DOHH2 (cell line): ENCODE results near the gene SLC12A6.

Experiments
- H3F3A ChIP-seq: fragments of 200-600 bp; sonication (generic), shearing (Covaris generic); 2 replicates; pipeline ENCODE4 v1.6.0; 2016; ENCODE audit warnings: antibody characterized with exemption, mild to moderate bottlenecking; ENCODE audit not compliant: control insufficient read depth, insufficient read depth
- H3K27ac ChIP-seq: fragments of 200-600 bp; sonication (generic); 2 replicates; pipeline ENCODE4 v1.5.1; 2014; ENCODE audit warnings: low read depth, mild to moderate bottlenecking, low read length, moderate library complexity
- H3K27me3 ChIP-seq: fragments of 200-600 bp; sonication (generic); 2 replicates; pipeline ENCODE4 v1.6.1; 2014; ENCODE audit warnings: mild to moderate bottlenecking, low read length, mixed read lengths; ENCODE audit not compliant: control insufficient read depth
- H3K36me3 ChIP-seq: fragments of 200-600 bp; sonication (generic); 2 replicates; pipeline ENCODE4 v1.6.1; 2014; ENCODE audit warnings: mild to moderate bottlenecking, low read length, moderate library complexity, mixed read lengths; ENCODE audit not compliant: control insufficient read depth
- H3K4me1 ChIP-seq: fragments of 200-600 bp; sonication (generic); 2 replicates; pipeline ENCODE4 v1.6.1; 2014; ENCODE audit warnings: mild to moderate bottlenecking, low read length, mixed read lengths; ENCODE audit not compliant: control insufficient read depth
- H3K4me2 ChIP-seq: fragments of 200-600 bp; sonication (generic); 2 replicates; pipeline ENCODE4 v1.6.0; 2014; ENCODE audit warnings: mild to moderate bottlenecking, low read length, moderate library complexity
- H3K4me3 ChIP-seq: fragments of 200-600 bp; sonication (generic); 2 replicates; pipeline ENCODE4 v1.5.1; 2014; ENCODE audit warnings: mild to moderate bottlenecking, low read length, mixed read lengths
- H3K79me2 ChIP-seq: fragments of 200-600 bp; sonication (generic); 2 replicates; pipeline ENCODE4 v1.6.1; 2014; ENCODE audit warnings: mild to moderate bottlenecking, low read length, mixed read lengths; ENCODE audit not compliant: control insufficient read depth
- H3K9me2 ChIP-seq: fragments of 200-600 bp; sonication (generic); replicated peaks from 2 replicates; pipeline ENCODE4 v1.6.1; 2014; ENCODE audit warnings: mild to moderate bottlenecking, low read length, mixed read lengths; ENCODE audit not compliant: control insufficient read depth
- H3K9me3 ChIP-seq: fragments of 200-600 bp; sonication (generic); 2 replicates; pipeline ENCODE4 v1.6.1; 2014; ENCODE audit warnings: antibody characterized with exemption, low read length, mixed read lengths; ENCODE audit not compliant: control insufficient read depth, insufficient read depth
- H4K20me1 ChIP-seq: fragments of 200-600 bp; sonication (generic); 2 replicates; pipeline ENCODE4 v1.6.0; 2014; ENCODE audit warnings: low read depth, mild to moderate bottlenecking, antibody characterized with exemption, low read length, moderate library complexity; ENCODE audit not compliant: control insufficient read depth, insufficient read depth
- EZH2phosphoT487 ChIP-seq: fragments of 200-600 bp; sonication (generic); IDR thresholded peaks from 2 replicates; pipeline ENCODE4 v1.6.1; 2017; ENCODE audit warnings: borderline replicate concordance, mild to moderate bottlenecking, antibody characterized with exemption, low read length, moderate library complexity, mixed read lengths
- TF ChIP-seq, protein P1 (sequence below): fragments of 200-600 bp; sonication (generic); IDR thresholded peaks from one replicate; pipeline ENCODE4 v1.5.1; 2014; ENCODE audit warnings: antibody characterized with exemption, mild to moderate bottlenecking, low read depth, low read length; ENCODE audit not compliant: poor library complexity, severe bottlenecking

SLC12A6 gene

DNA sequence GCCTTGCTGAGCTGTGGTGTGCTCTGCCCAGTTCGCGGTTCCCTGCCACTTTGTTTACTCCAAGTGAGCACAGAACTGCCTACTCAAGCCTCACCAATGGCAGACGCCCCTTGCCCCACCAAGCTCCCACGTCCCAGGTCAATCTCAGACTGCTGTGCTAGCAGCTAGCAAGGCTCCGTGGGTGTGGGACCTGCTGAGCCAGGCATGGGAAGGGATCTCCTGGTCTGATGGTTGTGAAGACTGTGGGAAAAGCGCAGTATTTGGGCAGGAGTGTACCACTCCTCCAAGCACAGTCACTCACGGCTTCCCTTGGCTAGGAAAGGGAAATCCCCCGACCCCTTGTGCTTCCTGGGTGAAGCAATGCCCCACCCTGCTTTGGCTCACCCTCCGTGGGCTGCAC, 45.0 kb downstream of the SLC12A6 start:
- Histone ChIP-seq H3K4me3 (no peak overlapping the region), H3K27ac (no peak overlapping the region), H3F3A (no peaks in the 10 kb centered on the region), H3K4me2 (no peak overlapping the region), H3K9me3 (no peaks in the 10 kb centered on the region), H3K27me3 (no peaks in the 10 kb centered on the region), H3K4me1 (peaks cover 7% of the 10 kb centered on the region), H3K36me3 (no peaks in the 10 kb centered on the region), H3K9me2 (no peaks in the 10 kb centered on the region), H3K79me2 (no peaks in the 10 kb centered on the region), H4K20me1 (no peaks in the 10 kb centered on the region)
- no peak for TF ChIP-seq EZH2phosphoT487
- TF ChIP-seq, protein P1, sequence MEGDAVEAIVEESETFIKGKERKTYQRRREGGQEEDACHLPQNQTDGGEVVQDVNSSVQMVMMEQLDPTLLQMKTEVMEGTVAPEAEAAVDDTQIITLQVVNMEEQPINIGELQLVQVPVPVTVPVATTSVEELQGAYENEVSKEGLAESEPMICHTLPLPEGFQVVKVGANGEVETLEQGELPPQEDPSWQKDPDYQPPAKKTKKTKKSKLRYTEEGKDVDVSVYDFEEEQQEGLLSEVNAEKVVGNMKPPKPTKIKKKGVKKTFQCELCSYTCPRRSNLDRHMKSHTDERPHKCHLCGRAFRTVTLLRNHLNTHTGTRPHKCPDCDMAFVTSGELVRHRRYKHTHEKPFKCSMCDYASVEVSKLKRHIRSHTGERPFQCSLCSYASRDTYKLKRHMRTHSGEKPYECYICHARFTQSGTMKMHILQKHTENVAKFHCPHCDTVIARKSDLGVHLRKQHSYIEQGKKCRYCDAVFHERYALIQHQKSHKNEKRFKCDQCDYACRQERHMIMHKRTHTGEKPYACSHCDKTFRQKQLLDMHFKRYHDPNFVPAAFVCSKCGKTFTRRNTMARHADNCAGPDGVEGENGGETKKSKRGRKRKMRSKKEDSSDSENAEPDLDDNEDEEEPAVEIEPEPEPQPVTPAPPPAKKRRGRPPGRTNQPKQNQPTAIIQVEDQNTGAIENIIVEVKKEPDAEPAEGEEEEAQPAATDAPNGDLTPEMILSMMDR: no peak

DNA sequence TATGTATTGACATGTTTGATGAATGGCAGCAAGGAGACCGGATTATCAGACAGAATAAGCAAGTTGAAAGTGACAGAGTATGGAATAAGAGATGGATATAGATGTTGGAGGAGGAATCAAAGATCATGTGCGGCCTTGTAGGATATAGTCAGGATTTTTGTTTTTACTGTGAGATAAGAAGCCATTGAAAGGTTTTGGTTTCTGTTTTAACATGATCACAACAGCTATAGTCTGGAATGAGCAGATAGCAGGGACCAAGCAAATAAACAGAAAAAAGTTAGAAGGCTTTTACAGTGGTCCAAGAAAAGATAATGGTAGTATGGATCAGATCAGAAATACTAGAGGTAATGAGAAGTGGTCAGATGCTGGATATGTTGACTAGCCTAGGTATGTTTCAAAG, 52.6 kb downstream of the SLC12A6 start:
- H3K4me3 ChIP-seq: no peak overlapping the region

DNA sequence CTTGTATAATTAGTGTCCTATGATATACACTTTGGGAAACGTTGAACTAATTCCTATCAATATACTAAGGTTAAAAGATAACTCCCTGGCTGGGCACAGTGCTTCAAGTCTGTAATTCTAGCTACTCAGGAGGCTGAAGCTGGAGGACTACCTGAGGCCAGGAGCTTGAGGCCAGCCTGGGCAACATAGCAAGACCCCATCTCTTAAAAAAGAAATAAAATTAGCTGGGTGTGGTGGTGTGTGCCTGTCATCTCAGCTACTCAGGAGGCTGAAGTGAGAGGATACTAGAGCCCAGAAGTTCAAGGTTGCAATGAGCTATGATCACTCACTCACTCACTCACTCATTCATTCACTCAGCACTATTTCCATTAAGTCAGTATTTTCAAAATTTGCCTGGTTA, 55.2 kb downstream of the SLC12A6 start:
- H3K9me3 ChIP-seq: no peaks in the 10 kb centered on the region
- no peaks in the 10 kb centered on the region for H3F3A ChIP-seq
- H3K27ac ChIP-seq: no peak overlapping the region
- no peak overlapping the region for H3K4me3 ChIP-seq
- no peaks in the 10 kb centered on the region for H3K27me3 ChIP-seq
- no peaks in the 10 kb centered on the region for H4K20me1 ChIP-seq
- H3K36me3 ChIP-seq: no peaks in the 10 kb centered on the region
- no peak for TF ChIP-seq EZH2phosphoT487
- TF ChIP-seq, protein P1: no peak
- no peaks in the 10 kb centered on the region for H3K79me2 ChIP-seq
- no peaks in the 10 kb centered on the region for H3K4me1 ChIP-seq
- no peak overlapping the region for H3K4me2 ChIP-seq
- H3K9me2 ChIP-seq: no peaks in the 10 kb centered on the region

More for the DNA sequence above, 52.6 kb downstream of the SLC12A6 start:
- H4K20me1 ChIP-seq: no peaks in the 10 kb centered on the region
- no peak overlapping the region for H3K27ac ChIP-seq
- TF ChIP-seq, protein P1: no peak
- no peak for TF ChIP-seq EZH2phosphoT487
- H3K36me3 ChIP-seq: no peaks in the 10 kb centered on the region
- no peaks in the 10 kb centered on the region for H3K9me2 ChIP-seq
- no peaks in the 10 kb centered on the region for H3K4me1 ChIP-seq
- H3K4me2 ChIP-seq: no peak overlapping the region
- no peaks in the 10 kb centered on the region for H3F3A ChIP-seq
- no peaks in the 10 kb centered on the region for H3K9me3 ChIP-seq
- H3K27me3 ChIP-seq: no peaks in the 10 kb centered on the region
- H3K79me2 ChIP-seq: no peaks in the 10 kb centered on the region

DNA sequence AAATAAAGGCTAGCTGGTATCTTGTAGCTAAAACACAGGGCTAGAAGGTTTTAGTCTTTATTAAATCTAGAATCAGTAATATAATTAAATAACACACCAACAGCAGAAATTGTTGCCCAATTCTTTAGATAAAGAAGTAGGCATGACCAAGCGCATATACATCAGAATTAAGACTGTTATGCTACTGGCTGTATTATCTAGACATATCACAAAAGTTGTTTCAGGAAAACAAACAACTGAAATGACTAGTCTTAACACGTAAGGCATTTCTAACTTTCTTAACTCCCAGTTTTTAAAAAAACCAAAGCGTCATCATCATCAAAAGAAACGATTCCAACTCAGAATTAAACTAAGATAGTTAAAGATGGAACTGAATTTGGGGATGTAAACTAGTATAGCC, 57.4 kb downstream of the SLC12A6 start:
- no peaks in the 10 kb centered on the region for H4K20me1 ChIP-seq
- H3K79me2 ChIP-seq: no peaks in the 10 kb centered on the region
- H3F3A ChIP-seq: no peaks in the 10 kb centered on the region
- H3K4me1 ChIP-seq: no peaks in the 10 kb centered on the region
- no peak overlapping the region for H3K4me2 ChIP-seq
- no peak overlapping the region for H3K27ac ChIP-seq
- TF ChIP-seq, protein P1: no peak
- no peaks in the 10 kb centered on the region for H3K9me3 ChIP-seq
- H3K36me3 ChIP-seq: no peaks in the 10 kb centered on the region
- no peaks in the 10 kb centered on the region for H3K9me2 ChIP-seq
- no peak overlapping the region for H3K4me3 ChIP-seq
- H3K27me3 ChIP-seq: no peaks in the 10 kb centered on the region
